Heart left ventricle (tissue), 13 donors: ENCODE results near the gene WHRN.

Experiments used
- CTCF ChIP-seq, 12 donors: fragments of 200-600 bp; sonication (generic) in 4 of 12; IDR thresholded peaks; one replicate each; pipeline versions ENCODE4 v1.5.0 to v1.8.0; 2018 to 2022; ENCODE audit warnings: antibody characterized with exemption in 12 of 12, mild to moderate bottlenecking in 5 of 12
- POLR2A ChIP-seq, 2 donors: fragments of 450-650 bp; IDR thresholded peaks; one replicate each; pipeline ENCODE4 v1.6.1; 2017; ENCODE audit warnings: antibody characterized with exemption in 2 of 2, mild to moderate bottlenecking in 2 of 2, moderate library complexity in 2 of 2
- donor health status: ischemic (EF 13 %, LVEDD 7.1; RV severe dilation, severe dysfunction).
- donor health status: DM: no; HTN: yes; CAD: no.
- donor health status: DM: no; HTN: no; CAD: no.
- donor health status: ischemic (EF 25% LVEDD 6.9; RV normal size, moderate dysfunction).
- donor health status: ischemic (EF 25% LVEDD 5.7; RV mildly dilated, moderate dysfunction).
- donor health status: ischemic (EF 35%, LVEDD 5.7; RV mildly dilated, moderate dysfunction).
- donor health status: nonischemic (EF 11% LVEDD 7.7; RV severe dilation, severe dysfunction).
- donor health status: DM: yes; HTN: yes; CAD: no.
- donor health status: PGD.
- donor health status: ischemic (EF 29% LVEDD 5.4; RV normal size, mild dysfunction).
- donor health status: nonischemic (EF 23%, LVEDD 6.1; RV moderate dilation, normal function).

- no peak for TF ChIP-seq CTCF (IDR thresholded peaks at IDR 0.05)
- TF ChIP-seq POLR2A (IDR thresholded peaks at IDR 0.05): no peak
These were observed 43.8 kb downstream of the WHRN start for GRCh38 chr9:114461468-114461867.
